Mesenchymal stem cell (in vitro differentiated cells and primary cell): ENCODE measurements around the gene GIGYF2.

ENCODE experiments used
- DNase-seq: peaks from one replicate; pipeline ENCODE4 v3.0.0-alpha.2; 2013
- H2AFZ ChIP-seq: one replicate; pipeline ENCODE4 v1.6.1; 2013; ENCODE audit warnings: low read depth, mild to moderate bottlenecking, control low read depth, inconsistent platforms, low read length, moderate library complexity
- H2AK5ac ChIP-seq: 2 replicates; pipeline ENCODE4 v1.6.1; 2013; ENCODE audit warnings: low read length, moderate library complexity, mild to moderate bottlenecking, inconsistent platforms; ENCODE audit not compliant: severe bottlenecking
- H2BK120ac ChIP-seq: one replicate; pipeline ENCODE4 v1.6.1; 2013; ENCODE audit warnings: low read depth, mild to moderate bottlenecking, inconsistent platforms, low read length, moderate library complexity
- H2BK12ac ChIP-seq, 2 experiments: one replicate each; pipeline ENCODE4 v1.6.1; 2013; ENCODE audit warnings: inconsistent platforms in 2 of 2, low read length in 2 of 2, mild to moderate bottlenecking in 2 of 2, moderate library complexity in 2 of 2, control low read depth in 1 of 2
- H2BK15ac ChIP-seq: one replicate; pipeline ENCODE4 v1.6.1; 2013; ENCODE audit warnings: mild to moderate bottlenecking, low read depth, inconsistent platforms; ENCODE audit not compliant: poor library complexity, severe bottlenecking
- H2BK5ac ChIP-seq: 2 replicates; pipeline ENCODE4 v1.6.1; 2013; ENCODE audit warnings: low read depth, mild to moderate bottlenecking, low read length, control low read depth, inconsistent platforms; ENCODE audit not compliant: poor library complexity, severe bottlenecking
- H3K14ac ChIP-seq, 2 experiments: one replicate each; pipeline ENCODE4 v1.6.1; 2013; ENCODE audit warnings: inconsistent platforms in 2 of 2, low read length in 2 of 2, control low read depth in 1 of 2, mild to moderate bottlenecking in 1 of 2, moderate library complexity in 1 of 2
- H3K18ac ChIP-seq, 2 experiments: one replicate each; pipeline ENCODE4 v1.6.1; 2013; ENCODE audit warnings: inconsistent platforms in 2 of 2, low read length in 2 of 2, control low read depth in 1 of 2, low read depth in 1 of 2, mild to moderate bottlenecking in 1 of 2
- H3K23ac ChIP-seq, 2 experiments: one replicate each; pipeline ENCODE4 v1.6.1; 2013; ENCODE audit warnings: inconsistent platforms in 2 of 2, low read length in 2 of 2, mild to moderate bottlenecking in 2 of 2, moderate library complexity in 2 of 2, control low read depth in 1 of 2
- H3K27ac ChIP-seq: 2 replicates; pipeline ENCODE4 v1.5.1; 2013; ENCODE audit warnings: mild to moderate bottlenecking, moderate library complexity, low read length, control low read depth, inconsistent platforms; ENCODE audit not compliant: poor library complexity, severe bottlenecking
- H3K27me3 ChIP-seq, 2 experiments: 2 replicates each; pipeline versions ENCODE4 v1.6.1 to v1.7.0; 2013; ENCODE audit warnings: low read length in 2 of 2, mild to moderate bottlenecking in 2 of 2, moderate library complexity in 2 of 2, control low read depth in 1 of 2, inconsistent platforms in 1 of 2; ENCODE audit not compliant: control insufficient read depth in 1 of 2, insufficient read depth in 1 of 2
- H3K36me3 ChIP-seq, 2 experiments: 2 replicates each; pipeline versions ENCODE4 v1.6.1 to v1.7.0; 2013; ENCODE audit warnings: low read length in 2 of 2, control low read depth in 1 of 2, inconsistent platforms in 1 of 2, low read depth in 1 of 2, mild to moderate bottlenecking in 1 of 2; ENCODE audit not compliant: insufficient read depth in 2 of 2, control insufficient read depth in 1 of 2
- H3K4ac ChIP-seq, 2 experiments: one replicate each; pipeline ENCODE4 v1.6.1; 2013; ENCODE audit warnings: inconsistent platforms in 2 of 2, low read length in 2 of 2, mild to moderate bottlenecking in 2 of 2, moderate library complexity in 2 of 2, control low read depth in 1 of 2, low read depth in 1 of 2
- H3K4me1 ChIP-seq: 2 replicates; pipeline ENCODE4 v1.6.1; 2013; ENCODE audit warnings: low read depth, low read length, control low read depth; ENCODE audit not compliant: control insufficient read depth, insufficient read depth
- H3K4me2 ChIP-seq: 2 replicates; pipeline ENCODE4 v1.6.1; 2013; ENCODE audit warnings: low read length, mild to moderate bottlenecking, inconsistent platforms; ENCODE audit not compliant: poor library complexity, severe bottlenecking
- H3K4me3 ChIP-seq, 2 experiments: 2 replicates each; pipeline versions ENCODE4 v1.5.1 to v1.7.0; 2013; ENCODE audit warnings: low read length in 2 of 2, mild to moderate bottlenecking in 2 of 2, control low read depth in 1 of 2, low read depth in 1 of 2; ENCODE audit not compliant: insufficient read depth in 1 of 2
- H3K79me1 ChIP-seq: replicated peaks from 2 replicates; pipeline ENCODE4 v1.6.1; 2013; ENCODE audit warnings: mild to moderate bottlenecking, control low read depth, low read length, inconsistent platforms; ENCODE audit not compliant: poor library complexity, severe bottlenecking
- H3K9ac ChIP-seq: 2 replicates; pipeline ENCODE4 v1.7.0; 2013; ENCODE audit warnings: mild to moderate bottlenecking, low read length, moderate library complexity
- H3K9me3 ChIP-seq: 2 replicates; pipeline ENCODE4 v1.7.0; 2013; ENCODE audit warnings: mild to moderate bottlenecking, low read length; ENCODE audit not compliant: control insufficient read depth
- H4K8ac ChIP-seq: one replicate; pipeline ENCODE4 v1.6.1; 2013; ENCODE audit warnings: inconsistent platforms, mild to moderate bottlenecking, low read length, moderate library complexity
- H4K91ac ChIP-seq: one replicate; pipeline ENCODE4 v1.6.1; 2013; ENCODE audit warnings: mild to moderate bottlenecking, low read length, inconsistent platforms
- WGBS: methylation state at CpG from one replicate; pipeline ENCODE4 v1.1.7; 2013; ENCODE audit warnings: mixed read lengths; 5-methylcytosine and 5-hydroxymethylcytosine counted together

GIGYF2 gene

GRCh38 chr2:232894251-232894650 lies 197.1 kb downstream of the GIGYF2 start:
- Histone ChIP-seq H3K14ac (no peak overlapping the region), H3K36me3 (no peaks in the 10 kb centered on the region), H3K18ac (no peak overlapping the region), H2BK15ac (no peak overlapping the region), H4K8ac (no peak overlapping the region), H3K4me1 (peaks cover 13% of the 10 kb centered on the region), H2AK5ac (no peak overlapping the region), H2BK120ac (no peak overlapping the region), H3K27ac (no peak overlapping the region), H3K79me1 (no peaks in the 10 kb centered on the region), H3K4ac (no peak overlapping the region), H3K9ac (no peak overlapping the region), H3K9me3 (no peaks in the 10 kb centered on the region), H3K27me3 (peaks cover 0 to 22% of the 10 kb centered on the region in 2 experiments), H2AFZ (no peak overlapping the region), H2BK12ac (no peak overlapping the region), H2BK5ac (no peak overlapping the region), H3K4me3 (no peak overlapping the region), H3K4me2 (no peak overlapping the region), H4K91ac (no peak overlapping the region), H3K23ac (no peak overlapping the region)
- WGBS: 91% methylated on average over 6 of the region's 9 CpGs
- DNase-seq: no peak

- H3K4ac ChIP-seq: no peak overlapping the region
- no peak overlapping the region for H3K4me2 ChIP-seq
- no peak overlapping the region for H2AK5ac ChIP-seq
- H3K14ac ChIP-seq: no peak overlapping the region
- no peak overlapping the region for H3K9ac ChIP-seq
- peaks cover 13% of the 10 kb centered on the region for H3K4me1 ChIP-seq
- no peak overlapping the region for H3K27ac ChIP-seq
- H2BK5ac ChIP-seq: no peak overlapping the region
- no peak overlapping the region for H3K4me3 ChIP-seq
- no peaks in the 10 kb centered on the region for H3K36me3 ChIP-seq
- H2BK12ac ChIP-seq: no peak overlapping the region
- H2BK120ac ChIP-seq: no peak overlapping the region
- no peak overlapping the region for H2AFZ ChIP-seq
- H3K79me1 ChIP-seq: no peaks in the 10 kb centered on the region
- no peak overlapping the region for H3K23ac ChIP-seq
- no peak overlapping the region for H2BK15ac ChIP-seq
- no peak overlapping the region for H3K18ac ChIP-seq
- WGBS: 94% methylated on average over 19 of the region's 19 CpGs
- peaks cover 0 to 19% of the 10 kb centered on the region in 2 experiments for H3K27me3 ChIP-seq
- H4K8ac ChIP-seq: no peak overlapping the region
- no peak overlapping the region for H4K91ac ChIP-seq
- no peaks in the 10 kb centered on the region for H3K9me3 ChIP-seq
- DNase-seq: no peak
Observed at GRCh38 chr2:232894746-232895145, 197.6 kb downstream of the GIGYF2 start.

- Histone ChIP-seq H3K9ac (no peak overlapping the region), H3K18ac (no peak overlapping the region)
Observed at GRCh38 chr2:232896111-232896510, 199.0 kb downstream of the GIGYF2 start.

GRCh38 chr2:232896720-232897597 lies 199.8 kb downstream of the GIGYF2 start:
- H3K36me3 ChIP-seq: no peaks in the 10 kb centered on the region
- H2BK120ac ChIP-seq: no peak overlapping the region
- no peak overlapping the region for H3K9ac ChIP-seq
- no peaks in the 10 kb centered on the region for H3K9me3 ChIP-seq
- peaks cover 8% of the 10 kb centered on the region for H3K4me1 ChIP-seq
- DNase-seq: no peak
- no peak overlapping the region for H3K4me2 ChIP-seq
- no peak overlapping the region for H2BK5ac ChIP-seq
- H3K79me1 ChIP-seq: no peaks in the 10 kb centered on the region
- H3K4me3 ChIP-seq: no peak overlapping the region
- H3K4ac ChIP-seq: no peak overlapping the region
- no peak overlapping the region for H3K27ac ChIP-seq
- H3K23ac ChIP-seq: no peak overlapping the region
- WGBS: 87% methylated on average over 7 of the region's 9 CpGs
- no peak overlapping the region for H2BK15ac ChIP-seq
- H3K18ac ChIP-seq: no peak overlapping the region
- peaks cover 0 to 7% of the 10 kb centered on the region in 2 experiments for H3K27me3 ChIP-seq
- no peak overlapping the region for H4K91ac ChIP-seq
- no peak overlapping the region for H4K8ac ChIP-seq
- no peak overlapping the region for H3K14ac ChIP-seq
- no peak overlapping the region for H2AFZ ChIP-seq
- H2AK5ac ChIP-seq: no peak overlapping the region
- no peak overlapping the region for H2BK12ac ChIP-seq

More at GRCh38 chr2:232896111-232896510, 199.0 kb downstream of the GIGYF2 start:
- Histone ChIP-seq H4K91ac (no peak overlapping the region), H3K4ac (no peak overlapping the region), H2BK12ac (no peak overlapping the region), H3K23ac (no peak overlapping the region), H3K79me1 (no peaks in the 10 kb centered on the region), H2AK5ac (no peak overlapping the region), H3K4me3 (no peak overlapping the region), H3K14ac (no peak overlapping the region), H2AFZ (no peak overlapping the region), H2BK15ac (no peak overlapping the region), H3K36me3 (no peaks in the 10 kb centered on the region), H3K4me2 (no peak overlapping the region), H3K27me3 (peaks cover 0 to 7% of the 10 kb centered on the region in 2 experiments), H3K9me3 (no peaks in the 10 kb centered on the region), H2BK5ac (no peak overlapping the region), H2BK120ac (no peak overlapping the region), H3K27ac (no peak overlapping the region), H4K8ac (no peak overlapping the region), H3K4me1 (peaks cover 7% of the 10 kb centered on the region)
- DNase-seq: no peak
